ENCODE measurements around the gene ENPP7.

The ENPP7 gene

GRCh38 chr17:79779084-79779529, 48.4 kb downstream of the ENPP7 start:
- no peak for TF ChIP-seq CTCF (IDR thresholded peaks at IDR 0.05; ENCODE audit: low read depth, low read length, missing control alignments)
- DNase-seq (ENCODE audit: low read depth), result no peak
- H3K4me3 ChIP-seq (ENCODE audit: low read depth, low read length), result peak overlapping the region; percentile 54; the same call in 1 of the 2 replicates

- H3K4me3 ChIP-seq (ENCODE audit: low read depth, low read length), result no peak overlapping the region
These were observed 49.1 kb downstream of the ENPP7 start for GRCh38 chr17:79779661-79780365.

GRCh38 chr17:79781012-79781650, 50.4 kb downstream of the ENPP7 start:
- H3K4me3 ChIP-seq (ENCODE audit: low read depth, low read length), result no peak overlapping the region
- DNase-seq (ENCODE audit: low read depth), result no peak
- no peak for TF ChIP-seq CTCF (IDR thresholded peaks at IDR 0.05; ENCODE audit: low read depth, low read length, missing control alignments)

More at GRCh38 chr17:79779661-79780365, 49.1 kb downstream of the ENPP7 start:
- no peak for DNase-seq (ENCODE audit: low read depth)
- TF ChIP-seq CTCF (IDR thresholded peaks at IDR 0.05; ENCODE audit: low read depth, low read length, missing control alignments), result no peak

- no peak overlapping the region for H3K4me3 ChIP-seq (ENCODE audit: low read depth, low read length)
- DNase-seq (ENCODE audit: low read depth), result no peak
- TF ChIP-seq CTCF (IDR thresholded peaks at IDR 0.05; ENCODE audit: low read depth, low read length, missing control alignments), result no peak
These were observed 51.2 kb downstream of the ENPP7 start for GRCh38 chr17:79781736-79782575.

GRCh38 chr17:79783891-79784290, 53.1 kb downstream of the ENPP7 start:
- no peak for DNase-seq (ENCODE audit: low read depth)
- H3K4me3 ChIP-seq (ENCODE audit: low read depth, low read length), result no peak overlapping the region
- TF ChIP-seq CTCF (IDR thresholded peaks at IDR 0.05; ENCODE audit: low read depth, low read length, missing control alignments), result no peak

GRCh38 chr17:79784353-79785016, 53.7 kb downstream of the ENPP7 start:
- H3K4me3 ChIP-seq (ENCODE audit: low read depth, low read length), result no peak overlapping the region
- no peak for TF ChIP-seq CTCF (IDR thresholded peaks at IDR 0.05; ENCODE audit: low read depth, low read length, missing control alignments)
- DNase-seq (ENCODE audit: low read depth), result no peak
